Right cardiac atrium (tissue), 5 donors: ENCODE data around the gene SEC23IP. TPM values are rescaled to one million over a fixed set of nuclear protein-coding genes. Genes with fewer than 3 reads are reported as not detected.

Experiments used
- ATAC-seq, 2 donors: fragments of 200-7000 bp; cut with Tn5 transposase; one replicate each; pipeline versions ENCODE4 v1.8.0 to v1.9.1; 2020; ENCODE audit warnings: moderate library complexity in 2 of 2, mild to moderate bottlenecking in 1 of 2
- DNase-seq, 3 donors: peaks; one replicate each; pipeline ENCODE4 v3.0.0-alpha.2; 2020
- H3K27ac ChIP-seq: one replicate; pipeline ENCODE4 v1.5.1; 2013; ENCODE audit warnings: mild to moderate bottlenecking, low read length, control low read depth, moderate library complexity
- H3K27me3 ChIP-seq: one replicate; pipeline ENCODE4 v1.6.1; 2013; ENCODE audit not compliant: control insufficient read depth, insufficient read depth
- H3K4me1 ChIP-seq: one replicate; pipeline ENCODE4 v1.6.1; 2013; ENCODE audit warnings: low read length; ENCODE audit not compliant: control insufficient read depth, insufficient read depth
- H3K4me3 ChIP-seq: one replicate; pipeline ENCODE4 v1.5.1; 2013; ENCODE audit warnings: low read length, control low read depth
- H3K9me3 ChIP-seq: one replicate; pipeline ENCODE4 v1.6.1; 2013; ENCODE audit warnings: low read length; ENCODE audit not compliant: control insufficient read depth
- WGBS: extraction: QIAGEN DNeasy Blood & Tissue Kit; methylation state at CpG from one replicate; pipeline ENCODE4 v1.1.7; 2013; 5-methylcytosine and 5-hydroxymethylcytosine counted together
- intact Hi-C, 4 donors: fragments of 100-400 bp; cut with DNase I; formaldehyde crosslinking; loops; one replicate each; pipeline versions ENCODE4 v1.11.0 to v1.14.0; 2022 to 2023
- polyA plus RNA-seq: library from polyadenylated mRNA; stranded (reverse); fragments of 200-250 nt; gene quantifications from one replicate; pipeline ENCODE4 v1.2.3, GENCODE V29; 2013
- total RNA-seq, 4 donors: library from RNA; stranded (reverse); fragmentation: NEBNext Ultra II Directional; extraction: Animal tissue kit (Norgen Biotek cat#: 25700); gene quantifications; one replicate each; pipeline ENCODE4 v1.2.1, GENCODE V29; 2021
- donor health status: healthy with polysubstance abuse.
- donor health status: DM: no; HTN: yes; CAD: no.
- donor health status: DM: no; HTN: no; CAD: no.
- donor health status: DM: no; HTN: yes; CAD: no; lungs with severe emphysema.
- donor health status: DM: yes; HTN: yes; CAD: no.

SEC23IP gene
- total and polyA plus RNA-seq, 5 donors = 6.9 to 41.9 (median 29.8) TPM

- Histone ChIP-seq H3K4me1 (no peaks in the 10 kb centered on the region), H3K4me3 (no peak overlapping the region), H3K9me3 (no peaks in the 10 kb centered on the region), H3K27ac (no peak overlapping the region), H3K27me3 (no peaks in the 10 kb centered on the region)
- intact Hi-C loops = no loop called here
- DNase-seq (no peak), ATAC-seq (no peak)
- 96% methylated on average over 2 of the region's 2 CpGs for WGBS
These were observed 50.4 kb downstream of the SEC23IP start for GRCh38 chr10:119942973-119943372.

- intact Hi-C loops = no loop called here
- Histone ChIP-seq H3K27ac (no peak overlapping the region), H3K4me1 (no peaks in the 10 kb centered on the region), H3K9me3 (no peaks in the 10 kb centered on the region), H3K4me3 (no peak overlapping the region), H3K27me3 (no peaks in the 10 kb centered on the region)
- DNase-seq (no peak), ATAC-seq (no peak)
- WGBS = 72% methylated on average over 3 of the region's 3 CpGs
These were observed 53.3 kb downstream of the SEC23IP start for GRCh38 chr10:119945805-119946204.

GRCh38 chr10:119947300-119947699, 54.8 kb downstream of the SEC23IP start:
- H3K4me3 ChIP-seq = no peak overlapping the region
- no peak for ATAC-seq
- no peaks in the 10 kb centered on the region for H3K4me1 ChIP-seq
- WGBS = 35% methylated on average over 6 of the region's 6 CpGs
- no peaks in the 10 kb centered on the region for H3K9me3 ChIP-seq
- no peaks in the 10 kb centered on the region for H3K27me3 ChIP-seq
- H3K27ac ChIP-seq = no peak overlapping the region
- no peak for DNase-seq
- intact Hi-C loops = no loop called here

- H3K27ac ChIP-seq = no peak overlapping the region
- H3K9me3 ChIP-seq = no peaks in the 10 kb centered on the region
- WGBS = 79% methylated on average over 4 of the region's 4 CpGs
- no peak overlapping the region for H3K4me3 ChIP-seq
- H3K27me3 ChIP-seq = no peaks in the 10 kb centered on the region
- no peak for ATAC-seq
- intact Hi-C loops = no loop called here
- H3K4me1 ChIP-seq = no peaks in the 10 kb centered on the region
- DNase-seq = no peak
These were observed 64.9 kb downstream of the SEC23IP start for GRCh38 chr10:119957451-119957850.

- Histone ChIP-seq H3K4me1 (no peaks in the 10 kb centered on the region), H3K4me3 (no peak overlapping the region), H3K27ac (no peak overlapping the region), H3K27me3 (no peaks in the 10 kb centered on the region), H3K9me3 (peaks cover 1% of the 10 kb centered on the region)
- DNase-seq (no peak), ATAC-seq (no peak)
- intact Hi-C loops = no loop called here
These were observed 70.3 kb downstream of the SEC23IP start for GRCh38 chr10:119962837-119963236.

GRCh38 chr10:119967066-119967465, 74.5 kb downstream of the SEC23IP start:
- Histone ChIP-seq H3K4me1 (no peaks in the 10 kb centered on the region), H3K27ac (no peak overlapping the region), H3K4me3 (no peak overlapping the region), H3K9me3 (peaks cover 1% of the 10 kb centered on the region), H3K27me3 (no peaks in the 10 kb centered on the region)
- 61% methylated on average over 1 of the region's 1 CpG for WGBS
- ATAC-seq (no peak), DNase-seq (no peak)
- intact Hi-C loops = no loop called here

- no peaks in the 10 kb centered on the region for H3K27me3 ChIP-seq
- no peak for DNase-seq
- no peak overlapping the region for H3K4me3 ChIP-seq
- no peak for ATAC-seq
- peaks cover 1% of the 10 kb centered on the region for H3K9me3 ChIP-seq
- H3K27ac ChIP-seq = no peak overlapping the region
- WGBS = 69% methylated on average over 1 of the region's 1 CpG
- intact Hi-C loops = no loop called here
- no peaks in the 10 kb centered on the region for H3K4me1 ChIP-seq
These were observed 77.1 kb downstream of the SEC23IP start for GRCh38 chr10:119969609-119970008.

GRCh38 chr10:119970107-119970506, 77.6 kb downstream of the SEC23IP start:
- WGBS = 96% methylated on average over 1 of the region's 1 CpG
- H3K27me3 ChIP-seq = no peaks in the 10 kb centered on the region
- no peaks in the 10 kb centered on the region for H3K4me1 ChIP-seq
- ATAC-seq = no peak
- no peak overlapping the region for H3K27ac ChIP-seq
- peaks cover 1% of the 10 kb centered on the region for H3K9me3 ChIP-seq
- intact Hi-C loops = no loop called here
- no peak overlapping the region for H3K4me3 ChIP-seq
- no peak for DNase-seq

GRCh38 chr10:119970963-119971362, 78.4 kb downstream of the SEC23IP start:
- Histone ChIP-seq H3K4me1 (no peaks in the 10 kb centered on the region), H3K27ac (no peak overlapping the region), H3K27me3 (no peaks in the 10 kb centered on the region), H3K4me3 (no peak overlapping the region), H3K9me3 (peaks cover 1% of the 10 kb centered on the region)
- DNase-seq = no peak
- 90% methylated on average over 1 of the region's 1 CpG for WGBS
- ATAC-seq = no peak
- intact Hi-C loops = no loop called here

GRCh38 chr10:119973281-119973680, 80.8 kb downstream of the SEC23IP start:
- DNase-seq (no peak), ATAC-seq (no peak)
- Histone ChIP-seq H3K4me1 (no peaks in the 10 kb centered on the region), H3K27me3 (no peaks in the 10 kb centered on the region), H3K27ac (no peak overlapping the region), H3K9me3 (no peaks in the 10 kb centered on the region), H3K4me3 (no peak overlapping the region)
- intact Hi-C loops = no loop called here
- 75% methylated on average over 5 of the region's 5 CpGs for WGBS

GRCh38 chr10:119976421-119976820, 83.9 kb downstream of the SEC23IP start:
- no peaks in the 10 kb centered on the region for H3K27me3 ChIP-seq
- no peaks in the 10 kb centered on the region for H3K4me1 ChIP-seq
- no peak overlapping the region for H3K4me3 ChIP-seq
- intact Hi-C loops = no loop called here
- DNase-seq (no peak), ATAC-seq (no peak)
- no peak overlapping the region for H3K27ac ChIP-seq
- 51% methylated on average over 3 of the region's 3 CpGs for WGBS
- no peaks in the 10 kb centered on the region for H3K9me3 ChIP-seq

GRCh38 chr10:119980956-119981750, 88.6 kb downstream of the SEC23IP start:
- ATAC-seq = no peak

More at GRCh38 chr10:119980956-119981750, 88.6 kb downstream of the SEC23IP start:
- H3K4me3 ChIP-seq = no peak overlapping the region
- no peaks in the 10 kb centered on the region for H3K9me3 ChIP-seq
- no peak for DNase-seq
- intact Hi-C loops = no loop called here
- 38% methylated on average over 5 of the region's 5 CpGs for WGBS
- no peak overlapping the region for H3K27ac ChIP-seq
- no peaks in the 10 kb centered on the region for H3K27me3 ChIP-seq
- no peaks in the 10 kb centered on the region for H3K4me1 ChIP-seq
